Endodermal cell (in vitro differentiated cells): ENCODE data around the gene CBX8. TPM values are rescaled to one million over a fixed set of nuclear protein-coding genes. Genes with fewer than 3 reads are reported as not detected.

Source experiments
- DNase-seq: peaks from one replicate; pipeline ENCODE4 v3.0.0-alpha.2; 2017
- H3K27ac ChIP-seq: 2 replicates; pipeline ENCODE4 v1.5.1; 2013; ENCODE audit warnings: mild to moderate bottlenecking, low read depth, low read length, moderate library complexity
- H3K27me3 ChIP-seq: 2 replicates; pipeline ENCODE4 v1.6.1; 2013; ENCODE audit warnings: mild to moderate bottlenecking, low read length, moderate library complexity; ENCODE audit not compliant: insufficient read depth, control insufficient read depth, poor library complexity, severe bottlenecking
- H3K36me3 ChIP-seq: 2 replicates; pipeline ENCODE4 v1.7.0; 2013; ENCODE audit warnings: mild to moderate bottlenecking, low read length, moderate library complexity; ENCODE audit not compliant: control insufficient read depth, insufficient read depth
- H3K4me1 ChIP-seq: one replicate; pipeline ENCODE4 v1.7.0; 2013; ENCODE audit warnings: low read length; ENCODE audit not compliant: control insufficient read depth, insufficient read depth
- H3K4me3 ChIP-seq: 2 replicates; pipeline ENCODE4 v1.5.1; 2013; ENCODE audit warnings: mild to moderate bottlenecking, low read length, moderate library complexity
- H3K9ac ChIP-seq: 2 replicates; pipeline ENCODE4 v1.6.1; 2013; ENCODE audit warnings: mild to moderate bottlenecking, low read length, moderate library complexity; ENCODE audit not compliant: poor library complexity, severe bottlenecking; ENCODE audit errors: extremely low read depth
- H3K9me3 ChIP-seq: 2 replicates; pipeline ENCODE4 v1.6.1; 2013; ENCODE audit warnings: mild to moderate bottlenecking, low read length, moderate library complexity; ENCODE audit not compliant: control insufficient read depth
- H3K27ac Mint-ChIP-seq: 2 replicates; pipeline ENCODE4 v1.8.0; 2020; ENCODE audit warnings: mixed read lengths
- H3K27me3 Mint-ChIP-seq: 2 replicates; pipeline ENCODE4 v1.8.0; 2021; ENCODE audit warnings: mild to moderate bottlenecking, mixed read lengths; ENCODE audit not compliant: insufficient read depth
- H3K36me3 Mint-ChIP-seq: 2 replicates; pipeline ENCODE4 v1.8.0; 2020; ENCODE audit warnings: low read depth, mixed read lengths
- H3K4me1 Mint-ChIP-seq: 2 replicates; pipeline ENCODE4 v1.8.0; 2020; ENCODE audit warnings: mixed read lengths
- H3K4me3 Mint-ChIP-seq: 2 replicates; pipeline ENCODE4 v1.8.0; 2020; ENCODE audit warnings: mild to moderate bottlenecking, moderate library complexity, mixed read lengths
- H3K9me3 Mint-ChIP-seq: 2 replicates; pipeline ENCODE4 v1.8.0; 2020; ENCODE audit warnings: mild to moderate bottlenecking, mixed read lengths
- WGBS, 2 experiments: methylation state at CpG; one replicate each; pipeline versions ENCODE4 v1.1.5 to v1.1.7; 2013; ENCODE audit warnings: missing lambda C conversion rate in 2 of 2, mixed read lengths in 1 of 2; ENCODE audit not compliant: insufficient coverage in 1 of 2, insufficient read length in 1 of 2; 5-methylcytosine and 5-hydroxymethylcytosine counted together
- total RNA-seq, 2 donors: library from RNA; stranded (reverse); fragmentation: NEBNext Ultra II Directional in 1 of 2; extraction: Animal tissue kit (Norgen Biotek cat#: 25700) in 1 of 2; gene quantifications; 2 replicates in 1 of 2; 3 replicates in 1 of 2; pipeline ENCODE4 v1.2.1, GENCODE V29; 2021
- TF ChIP-seq, protein P1 (sequence below): fragments of 200-600 bp; sonication (generic); conservative IDR thresholded peaks from 2 replicates; pipeline ENCODE4 v1.5.0; 2021; ENCODE audit warnings: antibody characterized with exemption, mild to moderate bottlenecking

The CBX8 gene
- total RNA-seq, 2 donors from 2014 or later, result 5.4 to 5.6 TPM

- Histone ChIP-seq H3K36me3 (no peaks in the 10 kb centered on the region), H3K9me3 (no peaks in the 10 kb centered on the region), H3K27me3 (peaks cover 85% of the 10 kb centered on the region), H3K4me3 (peak overlapping the region; percentile 74), H3K9ac (no peak overlapping the region), H3K27ac (no peak overlapping the region), H3K4me1 (no peaks in the 10 kb centered on the region)
- TF ChIP-seq, protein P1, sequence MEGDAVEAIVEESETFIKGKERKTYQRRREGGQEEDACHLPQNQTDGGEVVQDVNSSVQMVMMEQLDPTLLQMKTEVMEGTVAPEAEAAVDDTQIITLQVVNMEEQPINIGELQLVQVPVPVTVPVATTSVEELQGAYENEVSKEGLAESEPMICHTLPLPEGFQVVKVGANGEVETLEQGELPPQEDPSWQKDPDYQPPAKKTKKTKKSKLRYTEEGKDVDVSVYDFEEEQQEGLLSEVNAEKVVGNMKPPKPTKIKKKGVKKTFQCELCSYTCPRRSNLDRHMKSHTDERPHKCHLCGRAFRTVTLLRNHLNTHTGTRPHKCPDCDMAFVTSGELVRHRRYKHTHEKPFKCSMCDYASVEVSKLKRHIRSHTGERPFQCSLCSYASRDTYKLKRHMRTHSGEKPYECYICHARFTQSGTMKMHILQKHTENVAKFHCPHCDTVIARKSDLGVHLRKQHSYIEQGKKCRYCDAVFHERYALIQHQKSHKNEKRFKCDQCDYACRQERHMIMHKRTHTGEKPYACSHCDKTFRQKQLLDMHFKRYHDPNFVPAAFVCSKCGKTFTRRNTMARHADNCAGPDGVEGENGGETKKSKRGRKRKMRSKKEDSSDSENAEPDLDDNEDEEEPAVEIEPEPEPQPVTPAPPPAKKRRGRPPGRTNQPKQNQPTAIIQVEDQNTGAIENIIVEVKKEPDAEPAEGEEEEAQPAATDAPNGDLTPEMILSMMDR, result no peak
- Mint-ChIP-seq H3K27me3 (peaks cover 84% of the 10 kb centered on the region), H3K4me1 (peaks cover 2% of the 10 kb centered on the region), H3K36me3 (no peaks in the 10 kb centered on the region), H3K4me3 (peak overlapping the region; percentile 51), H3K27ac (no peak overlapping the region), H3K9me3 (peaks cover 8% of the 10 kb centered on the region)
- 2% methylated on average over 20 to 76 of the region's 89 CpGs for WGBS, 2 experiments
- peak; percentile 89 for DNase-seq
Observed at GRCh38 chr17:79843816-79844800, 47.2 kb upstream of the CBX8 start.

- H3K9ac ChIP-seq, result no peak overlapping the region
- 0 to 1% methylated on average over 22 to 39 of the region's 39 CpGs for WGBS, 2 experiments
- no peaks in the 10 kb centered on the region for H3K36me3 Mint-ChIP-seq
- no peaks in the 10 kb centered on the region for H3K36me3 ChIP-seq
- no peak overlapping the region for H3K27ac ChIP-seq
- H3K9me3 ChIP-seq, result no peaks in the 10 kb centered on the region
- peaks cover 2% of the 10 kb centered on the region for H3K4me1 Mint-ChIP-seq
- no peak overlapping the region for H3K27ac Mint-ChIP-seq
- H3K4me3 ChIP-seq, result peak overlapping the region; percentile 74
- peaks cover 78% of the 10 kb centered on the region for H3K27me3 Mint-ChIP-seq
- no peaks in the 10 kb centered on the region for H3K4me1 ChIP-seq
- TF ChIP-seq, protein P1, result no peak
- peak; percentile 74 for DNase-seq
- H3K4me3 Mint-ChIP-seq, result peak overlapping the region; percentile 51
- peaks cover 78% of the 10 kb centered on the region for H3K27me3 ChIP-seq
- peaks cover 8% of the 10 kb centered on the region for H3K9me3 Mint-ChIP-seq
Observed at GRCh38 chr17:79843474-79843815, 46.6 kb upstream of the CBX8 start.

- H3K27me3 Mint-ChIP-seq, result peaks cover 78% of the 10 kb centered on the region
- no peaks in the 10 kb centered on the region for H3K9me3 ChIP-seq
- peaks cover 8% of the 10 kb centered on the region for H3K4me1 Mint-ChIP-seq
- no peaks in the 10 kb centered on the region for H3K36me3 Mint-ChIP-seq
- peaks cover 8% of the 10 kb centered on the region for H3K9me3 Mint-ChIP-seq
- H3K9ac ChIP-seq, result no peak overlapping the region
- no peaks in the 10 kb centered on the region for H3K36me3 ChIP-seq
- DNase-seq, result peak; percentile 76
- H3K4me3 ChIP-seq, result no peak overlapping the region
- no peak overlapping the region for H3K27ac ChIP-seq
- H3K27ac Mint-ChIP-seq, result no peak overlapping the region
- peaks cover under 1% of the 10 kb centered on the region for H3K4me1 ChIP-seq
- H3K27me3 ChIP-seq, result peaks cover 76% of the 10 kb centered on the region
- peak overlapping the region; percentile 51 for H3K4me3 Mint-ChIP-seq
- 2 to 4% methylated on average over 27 to 66 of the region's 66 CpGs for WGBS, 2 experiments
- TF ChIP-seq, protein P1, result peak; percentile 55
Observed at GRCh38 chr17:79842656-79843473, 46.0 kb upstream of the CBX8 start.
